Hepatocyte (in vitro differentiated cells): ENCODE measurements around the gene FRRS1L.

Experiments
- CTCF ChIP-seq: fragments of 200-600 bp; sonication (generic); IDR thresholded peaks from 2 replicates; pipeline ENCODE4 v1.5.1; 2016; ENCODE audit warnings: antibody characterized with exemption, mild to moderate bottlenecking; ENCODE audit not compliant: poor library complexity
- EZH2 ChIP-seq: fragments of 200-600 bp; sonication (generic); IDR thresholded peaks from 2 replicates; pipeline ENCODE4 v1.6.1; 2016; ENCODE audit warnings: antibody characterized with exemption, mild to moderate bottlenecking, borderline replicate concordance

GRCh38 chr9:109205526-109205925, 38.5 kb upstream of the FRRS1L start:
- no peak for TF ChIP-seq EZH2
- no peak for TF ChIP-seq CTCF
